Epithelial cell of esophagus (primary cell): Measurements from ENCODE around the gene RHOF.
"Not testable (repeated sequence)": the region's sequence is repeated elsewhere in the genome, so short reads cannot be mapped to it uniquely, and the experiment has no call there.

Source experiments
- DNase-seq: peaks from one replicate; pipeline ENCODE4 v3.0.0; 2010; ENCODE audit warnings: low read depth
- H3K4me3 ChIP-seq: 2 replicates; pipeline ENCODE4 v1.5.1; 2011; ENCODE audit warnings: mild to moderate bottlenecking, low read length, control low read depth
- CTCF ChIP-seq: IDR thresholded peaks from 2 replicates; pipeline ENCODE4 v1.5.1; 2011; ENCODE audit warnings: low read depth, mild to moderate bottlenecking, low read length, control low read depth, inconsistent platforms; ENCODE audit not compliant: insufficient read depth; ENCODE audit errors: missing control alignments

Gene RHOF

DNA sequence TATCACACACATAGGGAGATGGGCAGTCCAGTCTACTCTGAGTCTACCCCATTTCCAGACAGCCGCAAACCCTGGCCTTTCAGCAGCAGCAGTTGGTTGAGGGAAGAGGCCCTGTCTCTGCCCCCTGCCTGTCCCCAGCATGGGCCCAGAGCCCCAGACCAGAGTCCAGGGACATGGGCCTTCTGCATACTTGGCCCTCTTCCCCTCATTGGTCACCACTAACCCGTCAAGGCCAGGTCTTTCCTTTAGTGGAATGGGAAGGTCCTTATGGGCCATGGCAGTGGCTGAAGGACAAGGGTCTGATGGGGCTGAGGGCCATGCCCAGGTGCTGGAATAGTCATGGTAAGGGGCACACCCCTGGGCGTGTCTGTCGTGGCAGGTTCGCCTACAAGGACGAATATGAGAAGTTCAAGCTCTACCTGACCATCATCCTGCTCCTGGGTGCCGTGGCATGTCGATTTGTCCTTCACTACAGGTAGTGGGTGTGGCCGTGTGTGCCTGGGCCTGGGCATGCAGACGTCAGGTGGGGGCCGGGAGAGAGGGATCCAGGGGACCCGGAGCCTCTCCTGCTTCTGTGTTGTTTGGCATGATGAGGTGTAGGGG, 41.6 kb downstream of the RHOF start:
- H3K4me3 ChIP-seq: no peak overlapping the region
- no peak for TF ChIP-seq CTCF
- DNase-seq: no peak

- no peak overlapping the region for H3K4me3 ChIP-seq
- TF ChIP-seq CTCF: no peak
- no peak for DNase-seq
Measured at GRCh38 chr12:121751034-121751433, 42.5 kb downstream of the RHOF start.

GRCh38 chr12:121750507-121750955, 43.0 kb downstream of the RHOF start:
- H3K4me3 ChIP-seq: no peak overlapping the region
- no peak for DNase-seq
- no peak for TF ChIP-seq CTCF

- TF ChIP-seq CTCF: no peak
- no peak for DNase-seq
- H3K4me3 ChIP-seq: no peak overlapping the region
Measured at GRCh38 chr12:121749267-121749666, 44.2 kb downstream of the RHOF start.

DNA sequence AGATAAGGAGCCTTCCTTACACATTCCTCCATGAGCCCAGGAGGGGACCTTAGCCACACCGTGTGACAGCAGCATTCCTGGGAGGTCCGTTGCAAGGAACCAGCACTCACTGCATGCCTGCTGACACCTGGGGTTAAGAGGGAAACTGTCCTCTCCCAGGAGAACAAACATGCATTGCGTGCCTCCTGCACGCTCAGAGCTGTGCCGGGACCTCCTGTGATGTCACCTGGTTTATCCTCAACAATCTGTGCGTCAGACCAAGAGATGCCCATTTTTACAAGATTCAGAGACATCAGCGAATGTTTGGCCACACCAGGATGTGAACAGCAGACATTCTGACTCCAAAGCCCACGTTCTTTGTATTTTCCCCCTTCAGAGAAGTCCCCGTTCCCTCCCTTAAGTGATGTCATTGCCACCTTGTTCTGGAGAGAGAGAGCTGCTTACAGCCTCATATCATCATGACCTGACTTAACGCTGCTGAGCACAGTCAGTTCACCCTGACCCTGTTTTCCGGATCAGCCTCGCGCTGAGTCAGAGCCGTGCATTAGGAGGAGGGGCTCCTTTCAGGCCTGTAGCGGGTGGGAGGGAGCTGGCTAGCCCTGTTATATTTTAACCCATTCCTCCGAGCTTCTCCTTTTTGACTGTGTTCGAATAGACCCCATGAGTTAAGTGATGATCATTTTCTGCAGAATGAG, 44.8 kb downstream of the RHOF start:
- TF ChIP-seq CTCF: no peak
- H3K4me3 ChIP-seq: no peak overlapping the region
- DNase-seq: peak; percentile 33

- no peak for TF ChIP-seq CTCF
- H3K4me3 ChIP-seq: no peak overlapping the region
- DNase-seq: no peak
Measured at GRCh38 chr12:121748218-121748570, 45.3 kb downstream of the RHOF start.

DNA sequence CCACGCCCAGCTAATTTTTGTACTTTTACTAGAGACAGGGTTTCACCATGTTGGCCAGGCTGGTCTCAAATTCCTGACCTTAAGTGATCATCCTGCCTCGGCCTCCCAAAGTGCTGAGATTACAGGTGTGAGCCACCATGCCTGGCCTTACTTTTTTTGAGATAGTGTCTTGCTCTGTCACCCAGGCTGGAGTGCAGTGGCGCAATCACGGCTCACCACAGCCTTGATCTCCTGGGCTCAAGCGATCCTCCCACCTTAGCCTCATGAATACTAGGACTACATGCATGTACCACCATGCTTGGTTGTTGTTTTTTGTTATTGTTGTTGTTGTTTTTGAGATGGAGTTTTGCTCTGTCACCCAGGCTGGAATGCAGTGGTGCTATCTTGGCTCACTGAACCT, 47.9 kb downstream of the RHOF start:
- H3K4me3 ChIP-seq, DNase-seq: not testable (repeated sequence)
